Activated CD4-positive, alpha-beta T cell treated with anti-CD3 and anti-CD28 coated beads for 1 hour (primary cell): ENCODE measurements around the gene TRAK1.

Experiments
- DNase-seq: peaks from one replicate; pipeline ENCODE4 v3.0.0-alpha.2; 2020

TRAK1 gene

DNA sequence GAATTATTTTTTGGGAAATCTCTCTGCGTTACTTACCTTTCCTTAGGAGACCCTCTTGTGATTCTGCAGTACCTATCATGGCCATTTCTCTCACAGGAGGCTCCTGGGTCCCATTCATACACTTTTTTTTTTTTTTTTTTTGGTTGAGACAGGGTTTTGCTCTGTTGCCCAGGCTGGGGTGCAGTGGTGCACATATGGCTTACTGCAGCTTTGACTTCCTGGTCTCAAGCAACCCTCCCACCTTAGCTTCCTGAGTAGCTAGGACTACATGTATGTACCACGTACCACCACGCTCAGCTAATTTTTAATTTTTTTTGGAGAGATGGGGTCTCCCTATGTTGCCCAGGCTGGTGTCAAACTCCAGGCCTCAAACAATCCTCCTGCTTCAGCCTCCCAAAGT, 36.1 kb downstream of the TRAK1 start:
- DNase-seq = no peak

DNA sequence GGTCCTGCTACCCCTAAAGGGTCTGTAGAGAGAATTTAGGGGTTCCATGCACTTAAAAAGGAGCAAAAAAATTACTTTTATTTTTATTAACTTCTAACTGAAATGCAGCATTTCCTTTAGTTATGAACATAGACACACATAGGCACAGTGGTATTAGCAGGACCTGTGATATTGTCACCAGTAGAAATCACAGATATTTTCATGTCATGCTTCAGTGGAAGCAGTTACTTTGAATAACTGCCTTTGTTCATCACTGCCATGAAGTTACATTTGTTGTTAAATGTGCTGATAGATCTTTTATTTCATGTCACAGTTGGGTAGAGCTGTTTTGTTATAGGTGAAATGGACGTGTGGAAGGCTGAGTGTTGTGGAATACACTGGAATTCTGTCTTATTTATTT, 37.4 kb downstream of the TRAK1 start:
- DNase-seq = no peak

DNA sequence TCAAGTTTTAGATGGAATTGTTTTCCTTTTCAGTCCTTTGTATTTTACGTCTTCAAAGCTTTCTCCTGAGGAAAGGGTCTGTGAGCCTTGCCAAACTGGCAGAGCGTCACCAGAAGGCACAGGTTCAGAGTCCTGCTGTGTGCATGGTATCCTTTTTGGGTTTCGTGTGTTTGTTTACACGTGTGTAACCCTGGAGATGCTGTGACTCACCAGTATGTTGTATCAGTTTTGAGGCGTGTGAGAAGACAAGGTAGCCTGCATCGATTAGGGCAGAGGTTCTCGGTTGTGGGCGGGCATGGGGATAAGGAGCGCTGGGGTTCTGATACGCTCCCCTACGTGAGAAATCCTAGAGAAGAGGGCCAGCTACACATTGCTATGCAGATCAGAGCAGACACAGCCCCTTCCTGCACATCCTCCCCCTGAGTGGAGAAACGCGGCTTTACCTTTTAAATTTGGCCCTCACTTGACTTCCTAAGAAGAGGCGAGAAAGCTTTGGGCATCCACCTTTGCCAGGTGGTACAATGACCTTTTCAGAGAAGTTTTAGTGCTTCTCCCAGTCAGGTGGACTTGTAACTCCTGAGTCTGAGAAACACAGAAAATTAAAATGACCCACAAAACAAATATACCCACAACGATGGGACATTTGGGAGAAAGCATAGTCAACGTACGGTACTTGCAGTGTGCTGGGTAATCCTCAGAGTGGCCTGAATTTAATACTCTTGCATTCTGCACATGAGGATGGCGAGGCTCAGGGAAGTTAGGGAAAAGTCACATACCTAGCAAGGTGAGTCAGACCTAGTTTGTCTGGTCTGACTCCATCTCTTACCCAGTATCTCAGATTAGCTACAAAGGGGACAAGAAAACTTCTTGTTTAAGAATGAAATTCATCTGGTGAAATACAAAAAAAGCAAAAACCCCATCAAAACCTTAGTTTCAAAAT, 38.1 kb downstream of the TRAK1 start:
- no peak for DNase-seq

DNA sequence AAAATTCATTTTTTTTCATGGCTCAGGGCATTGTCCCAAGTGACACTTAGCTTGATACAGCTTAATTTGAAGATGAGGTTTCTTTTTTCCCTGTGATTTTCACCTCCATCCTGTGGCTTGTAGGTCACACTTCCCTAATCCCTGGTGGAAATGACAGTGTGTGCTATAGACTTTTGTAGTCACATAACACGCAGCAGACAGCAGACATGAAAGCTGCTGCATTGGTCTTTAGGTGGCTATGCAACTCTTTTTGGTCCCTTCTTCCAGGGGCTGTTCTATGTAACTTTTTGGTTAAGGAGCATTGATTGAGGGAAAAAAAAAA, 38.8 kb downstream of the TRAK1 start:
- no peak for DNase-seq

DNA sequence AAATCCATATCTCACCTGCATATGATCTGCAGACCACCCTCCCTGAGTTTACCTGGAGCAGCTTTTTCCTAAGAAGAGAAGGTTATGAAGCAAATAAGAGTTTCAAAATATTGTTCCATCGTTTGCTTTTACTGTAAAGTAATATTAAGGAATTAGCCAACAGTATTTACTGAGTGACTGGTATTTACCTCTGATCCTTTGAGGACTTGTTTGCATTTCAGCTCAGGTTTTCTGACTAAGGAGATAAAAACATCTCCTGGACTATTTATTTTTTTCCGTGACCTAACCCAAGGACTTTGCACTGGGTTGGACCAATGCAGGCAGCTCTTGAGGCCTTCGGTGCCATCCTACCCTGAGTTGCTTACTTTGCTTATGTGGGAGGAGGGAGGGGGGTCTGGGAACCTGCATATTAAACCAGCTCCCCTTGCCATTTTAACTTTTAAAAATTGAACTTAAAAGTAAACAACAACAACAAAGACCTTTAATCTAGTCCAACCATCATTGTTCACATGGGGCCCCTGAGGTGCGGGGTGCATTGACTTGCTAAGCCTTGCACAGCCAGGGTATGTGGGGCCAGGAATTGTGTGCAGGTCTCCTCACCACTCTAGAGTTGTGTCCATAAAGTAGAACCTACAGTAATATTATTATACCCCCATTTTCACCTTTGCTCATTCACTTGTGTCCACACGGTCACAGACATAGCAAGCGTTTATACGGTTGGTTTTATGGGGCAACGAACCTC, 39.3 kb downstream of the TRAK1 start:
- DNase-seq = no peak

DNA sequence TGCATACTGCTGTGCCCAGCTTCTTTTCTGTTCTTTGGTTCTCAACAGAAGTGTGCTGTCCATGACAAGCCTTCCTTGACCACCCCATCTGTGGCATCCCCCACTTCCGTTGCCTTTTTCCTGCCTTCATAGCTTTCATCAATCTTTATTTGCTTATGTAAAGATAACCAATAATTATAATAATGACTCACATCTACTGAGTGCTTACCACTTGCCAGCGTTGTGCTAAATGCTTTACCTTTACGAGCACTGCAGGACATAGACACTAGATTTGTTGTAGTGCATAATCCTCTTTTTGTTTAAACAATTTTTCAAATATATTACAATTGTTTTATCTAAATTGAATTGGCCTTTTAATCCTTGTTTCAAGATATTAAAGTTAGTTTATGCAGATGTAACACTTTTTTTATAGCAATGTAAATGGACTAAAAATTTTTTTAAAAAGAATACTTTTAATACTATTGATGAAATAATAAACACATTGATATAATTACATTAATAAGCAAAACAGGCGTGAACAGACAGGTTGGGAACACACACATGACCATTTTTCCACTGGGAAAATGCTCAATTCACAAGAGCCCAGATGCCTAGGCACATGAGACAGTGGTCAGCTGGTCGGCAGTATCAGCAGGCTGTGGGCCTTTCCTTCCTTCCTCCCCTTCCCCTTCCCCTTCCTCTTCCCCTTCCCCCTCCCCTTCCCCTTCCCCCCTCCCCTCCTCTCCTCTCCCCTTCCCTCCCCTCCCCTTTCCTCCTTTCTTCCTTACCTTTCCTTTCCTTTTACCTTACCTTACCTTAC, 42.5 kb downstream of the TRAK1 start:
- DNase-seq = no peak

DNA sequence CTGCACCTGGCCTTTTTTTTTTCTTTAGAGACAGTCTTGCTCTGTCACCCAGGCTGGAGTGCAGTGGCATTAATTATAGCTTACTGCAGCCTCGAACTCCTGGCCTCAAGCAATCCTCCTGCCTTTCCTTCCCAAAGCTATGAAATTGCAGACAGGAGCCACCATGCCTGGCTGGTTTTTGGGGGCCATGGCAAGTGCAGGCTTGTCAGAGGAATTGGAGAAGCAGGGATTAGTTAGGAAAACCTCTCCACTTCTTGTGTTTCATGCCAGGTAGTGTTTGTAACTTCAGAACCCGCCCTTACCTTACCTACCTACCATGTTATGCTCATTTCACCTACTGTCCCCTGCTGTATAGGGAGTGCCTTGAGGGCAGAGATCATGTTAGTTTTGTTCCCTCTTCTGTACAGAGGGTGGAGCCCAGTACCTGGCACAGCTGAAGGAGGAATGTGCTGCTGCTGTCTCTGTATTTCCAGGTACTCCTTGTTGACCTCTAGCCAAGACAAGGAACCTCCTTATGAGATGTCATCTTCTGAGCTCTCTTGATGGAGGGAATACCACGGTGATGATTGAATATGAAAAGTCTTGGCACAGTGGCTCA, 43.8 kb downstream of the TRAK1 start:
- no peak for DNase-seq

DNA sequence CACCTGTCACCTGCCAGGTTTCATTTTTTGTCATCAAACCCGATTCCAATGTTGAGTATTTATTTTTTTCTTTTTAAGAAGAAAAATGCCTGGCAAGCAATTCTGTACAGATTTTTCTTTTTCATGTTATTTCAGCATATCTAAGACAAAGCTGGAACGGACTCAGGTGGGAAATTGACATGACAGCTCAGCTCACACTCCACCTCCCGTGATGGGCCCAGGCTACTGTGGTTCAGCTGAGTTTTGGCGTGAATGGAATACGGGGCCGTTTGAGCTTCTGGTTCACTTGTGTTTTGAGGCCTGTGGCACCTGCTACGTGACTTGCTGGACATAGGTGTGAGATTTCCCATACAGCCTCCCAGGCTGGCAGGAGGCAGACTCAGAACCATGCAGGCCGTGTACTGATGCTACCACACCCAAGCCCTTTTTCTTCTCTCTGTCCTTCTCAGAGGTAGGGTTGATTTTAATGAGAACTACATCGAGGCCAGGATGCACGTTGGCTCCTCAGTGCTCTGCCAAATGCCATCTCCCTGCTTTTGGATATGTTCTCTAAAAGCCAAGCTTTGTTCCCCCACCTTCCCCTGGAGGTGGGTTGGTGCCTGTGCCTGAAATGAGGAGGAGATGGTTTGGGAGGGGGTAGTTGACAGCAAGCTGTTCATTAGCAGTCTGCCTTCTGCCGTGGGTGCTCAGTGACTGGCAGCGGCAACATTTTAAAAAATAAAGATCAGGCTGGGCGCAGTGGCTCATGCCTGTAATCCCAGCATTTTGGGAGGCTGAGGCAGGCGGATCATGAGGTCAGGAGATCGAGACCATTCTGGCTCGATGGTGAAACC, 48.7 kb downstream of the TRAK1 start:
- DNase-seq = no peak

DNA sequence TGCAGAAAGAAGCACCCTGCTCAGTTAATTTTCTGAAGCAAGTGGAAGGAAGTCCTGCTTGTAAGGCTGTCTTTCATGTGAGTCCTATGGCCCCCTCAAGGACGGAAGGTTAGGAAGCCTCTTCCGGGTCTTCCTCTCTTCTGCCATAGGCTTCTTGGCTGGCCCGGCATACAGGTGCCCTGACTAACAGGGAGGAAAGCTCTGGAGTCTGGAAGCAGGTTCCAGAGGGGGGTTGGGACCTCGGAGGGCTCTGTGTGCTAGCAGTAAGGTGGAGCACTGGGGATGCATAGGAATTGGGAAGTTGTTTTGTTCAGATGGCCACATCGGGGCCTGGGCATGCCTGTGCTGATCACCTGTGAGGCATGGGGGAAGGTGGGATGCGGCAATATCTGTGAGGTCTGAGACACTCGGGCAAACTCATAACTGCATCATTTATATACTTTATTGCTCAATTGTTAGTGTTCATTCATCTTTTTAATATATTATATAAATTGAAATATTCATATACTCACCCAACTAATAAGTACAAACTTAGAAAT, 49.6 kb downstream of the TRAK1 start:
- DNase-seq = no peak

DNA sequence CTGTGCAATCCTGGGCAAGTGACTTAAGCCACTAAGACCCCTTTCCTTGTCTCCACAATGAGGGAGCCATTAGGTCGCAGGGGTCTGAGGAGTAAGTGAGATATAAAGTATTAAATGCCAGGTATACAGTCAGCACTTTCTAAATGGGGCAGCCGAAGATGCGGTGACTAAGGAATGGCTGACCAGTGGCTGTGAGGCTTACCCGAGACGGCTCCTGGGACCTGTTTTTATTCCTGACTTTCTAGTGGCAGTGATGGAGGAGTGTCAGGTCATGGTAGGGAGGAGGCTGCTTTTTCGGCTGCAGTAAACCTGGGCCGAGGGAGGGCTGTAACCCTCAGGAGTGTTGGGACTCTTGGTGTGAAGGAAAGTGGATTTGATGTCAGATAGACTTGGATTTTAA, 52.3 kb downstream of the TRAK1 start:
- no peak for DNase-seq

DNA sequence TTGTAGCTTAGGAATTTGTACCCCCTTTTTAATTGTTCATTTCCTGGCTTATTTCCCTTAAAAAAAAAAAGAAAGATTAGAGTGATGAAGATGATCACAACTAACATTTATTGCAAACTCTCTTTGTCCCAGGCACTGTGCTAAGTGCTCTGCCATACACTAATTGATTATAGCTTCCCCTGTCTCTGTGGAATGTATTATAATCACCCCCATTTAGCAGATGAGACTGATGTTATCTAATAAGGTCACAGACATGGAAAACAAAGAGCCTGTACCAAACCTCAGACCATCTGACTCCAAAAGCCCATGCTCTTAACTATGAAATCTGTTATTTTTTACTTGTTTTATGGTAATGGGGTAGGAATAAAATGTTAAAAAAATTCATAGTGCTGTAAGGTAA, 53.1 kb downstream of the TRAK1 start:
- DNase-seq = no peak

DNA sequence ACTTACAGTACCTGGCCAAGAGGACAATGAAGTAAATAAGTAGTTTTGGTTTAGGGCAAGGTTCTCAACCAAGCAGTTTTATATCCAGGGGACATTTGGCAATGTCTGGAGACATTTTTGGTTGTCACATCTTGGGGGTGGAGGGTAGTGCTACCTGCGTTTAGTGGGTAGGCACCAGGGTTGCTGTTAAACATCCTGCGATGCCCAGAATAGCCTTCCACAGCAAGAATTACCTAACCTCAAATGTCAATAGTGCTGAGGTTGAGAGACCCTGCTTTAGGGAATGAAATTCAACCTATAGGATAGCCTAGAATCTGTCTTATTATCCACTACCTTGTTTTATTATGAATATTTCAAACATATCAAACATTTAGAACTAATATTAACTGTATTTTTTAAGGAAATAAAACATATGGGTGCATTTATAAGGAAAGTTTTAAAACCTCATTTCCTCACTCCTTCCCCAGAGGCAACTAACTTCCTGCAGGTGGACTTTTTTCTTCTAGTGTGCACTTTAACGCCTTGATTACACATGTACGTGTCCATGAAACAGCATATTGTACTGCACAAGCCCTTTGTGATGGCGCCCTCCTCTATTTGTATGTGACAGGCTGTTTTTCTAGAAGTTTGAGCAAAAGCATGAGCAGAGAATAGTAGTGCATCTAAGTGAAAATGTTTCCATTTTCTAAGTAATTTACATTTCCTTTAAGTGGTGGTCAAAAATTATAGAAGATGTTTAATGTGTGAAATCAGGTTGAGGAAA, 57.1 kb downstream of the TRAK1 start:
- no peak for DNase-seq

DNA sequence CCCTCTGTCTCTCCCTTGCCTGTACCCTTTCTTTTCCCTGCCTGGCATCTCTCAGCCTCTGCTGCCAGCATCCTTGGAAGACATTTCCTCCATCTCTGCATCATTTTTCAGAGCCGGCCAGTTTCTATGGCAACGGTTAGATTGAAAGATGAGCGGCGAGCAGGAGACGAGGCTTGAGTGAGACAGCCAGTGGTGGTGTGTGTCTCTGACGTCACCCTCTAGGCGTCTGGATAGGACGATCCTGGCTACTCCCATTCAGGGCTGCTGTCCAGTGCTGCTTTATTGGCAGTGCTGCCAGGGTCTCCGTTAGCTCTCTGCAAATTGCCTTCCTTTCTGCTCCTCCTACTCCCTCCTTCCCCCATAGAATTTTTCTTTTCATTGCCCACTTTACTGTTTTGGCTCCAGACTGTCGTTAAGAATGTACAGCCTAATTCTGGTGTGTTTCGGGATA, 57.9 kb downstream of the TRAK1 start:
- no peak for DNase-seq

DNA sequence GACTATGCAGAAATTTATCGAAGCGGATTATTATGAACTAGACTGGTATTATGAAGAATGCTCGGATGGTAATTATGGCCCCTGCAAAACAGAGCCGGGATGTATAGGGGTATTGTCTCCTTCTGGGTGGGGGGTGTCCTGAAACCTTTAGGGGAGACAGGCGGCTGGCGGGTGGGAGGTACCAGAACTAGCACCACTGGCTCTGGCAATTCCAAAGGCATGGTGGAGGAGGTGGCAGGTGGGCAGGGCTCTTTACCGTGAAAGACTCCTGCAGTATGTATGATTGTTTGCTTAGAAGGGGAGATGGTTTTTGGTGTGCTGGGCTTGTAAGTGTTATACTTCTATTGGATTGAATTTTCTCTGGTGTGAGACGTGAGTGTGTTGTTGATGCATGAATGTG, 58.4 kb downstream of the TRAK1 start:
- DNase-seq = no peak

DNA sequence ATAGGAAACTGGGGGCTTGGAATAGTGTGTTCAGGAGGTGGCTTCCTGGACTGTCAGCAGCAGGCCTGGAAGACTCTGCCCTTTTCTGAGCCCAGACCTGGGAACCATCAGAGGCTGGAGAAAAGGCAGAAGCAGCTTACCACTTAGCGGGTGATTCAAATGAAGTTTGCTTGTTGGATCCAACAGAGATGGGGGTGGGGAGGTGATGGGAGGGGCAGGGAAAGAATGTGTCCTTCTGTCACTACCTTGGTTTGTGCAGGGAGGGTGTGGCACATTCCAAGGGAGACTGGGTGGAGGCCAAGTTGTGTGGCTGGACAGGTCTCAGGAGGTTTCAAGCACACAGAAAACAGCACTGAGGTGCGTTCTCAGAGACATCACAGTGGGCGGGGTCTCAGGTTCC, 58.8 kb downstream of the TRAK1 start:
- no peak for DNase-seq

DNA sequence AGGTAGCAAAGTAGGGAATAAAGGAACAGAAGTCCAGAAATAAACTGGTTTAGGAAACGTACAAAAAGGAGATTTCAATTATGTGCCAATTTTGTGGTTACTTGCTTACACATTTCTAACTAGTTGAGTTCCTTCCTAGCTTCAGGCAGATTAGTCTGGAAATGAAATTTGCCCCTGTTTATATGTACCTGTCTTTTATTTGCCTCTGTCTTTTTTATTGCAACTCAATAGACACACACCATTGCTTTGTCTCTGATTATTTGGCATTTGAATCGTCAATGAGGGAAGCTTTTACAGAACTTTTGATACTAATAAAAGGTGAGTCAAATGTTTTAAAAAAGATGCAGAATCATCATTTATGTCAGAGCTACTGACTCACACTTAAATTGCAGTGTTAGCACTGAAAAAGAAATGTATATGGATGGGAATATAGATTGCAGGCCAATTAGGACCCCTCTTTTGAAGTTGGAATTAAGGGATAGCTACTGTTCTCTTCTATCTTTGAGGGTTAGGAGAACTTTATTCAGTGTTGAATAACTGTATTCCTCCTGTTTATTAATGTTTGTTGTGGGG, 60.5 kb downstream of the TRAK1 start:
- DNase-seq = no peak

DNA sequence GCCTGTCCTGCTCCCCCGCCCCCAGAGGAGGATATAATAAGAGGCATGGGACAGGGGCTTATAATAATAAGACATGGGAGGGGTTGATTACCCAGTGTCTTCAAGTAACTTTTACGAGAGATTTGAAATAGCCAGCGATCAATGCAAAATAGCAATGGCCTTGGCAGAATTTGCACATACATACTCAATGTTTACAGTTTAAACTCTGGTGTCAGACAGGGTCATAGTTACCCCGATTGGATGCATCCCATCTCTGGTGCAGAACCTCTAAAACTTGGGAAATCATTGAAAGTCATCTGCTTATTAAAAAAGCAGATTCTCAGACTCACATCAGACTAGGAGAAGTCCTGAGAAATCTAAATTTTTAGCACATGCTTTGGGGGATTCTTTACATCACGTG, 61.0 kb downstream of the TRAK1 start:
- DNase-seq = no peak

DNA sequence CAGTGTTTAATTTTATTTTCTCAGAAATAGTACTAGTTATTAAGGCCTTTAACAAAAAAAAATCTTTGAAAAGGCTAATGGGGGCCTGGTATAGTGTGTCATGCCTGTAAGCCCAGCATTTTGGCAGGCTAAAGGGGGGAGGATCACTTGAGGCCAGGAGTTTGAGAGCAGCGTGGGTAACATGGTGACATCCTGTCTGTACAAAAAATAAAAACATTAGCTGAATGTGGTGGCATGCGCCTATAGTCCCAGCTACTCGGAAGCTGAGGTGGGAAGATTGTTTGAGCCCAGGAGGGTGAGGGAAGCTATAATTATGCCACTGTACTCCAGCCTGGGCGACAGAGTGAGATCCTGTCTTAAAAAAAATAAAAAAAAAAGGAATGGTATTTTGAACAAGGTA, 61.9 kb downstream of the TRAK1 start:
- DNase-seq = no peak

DNA sequence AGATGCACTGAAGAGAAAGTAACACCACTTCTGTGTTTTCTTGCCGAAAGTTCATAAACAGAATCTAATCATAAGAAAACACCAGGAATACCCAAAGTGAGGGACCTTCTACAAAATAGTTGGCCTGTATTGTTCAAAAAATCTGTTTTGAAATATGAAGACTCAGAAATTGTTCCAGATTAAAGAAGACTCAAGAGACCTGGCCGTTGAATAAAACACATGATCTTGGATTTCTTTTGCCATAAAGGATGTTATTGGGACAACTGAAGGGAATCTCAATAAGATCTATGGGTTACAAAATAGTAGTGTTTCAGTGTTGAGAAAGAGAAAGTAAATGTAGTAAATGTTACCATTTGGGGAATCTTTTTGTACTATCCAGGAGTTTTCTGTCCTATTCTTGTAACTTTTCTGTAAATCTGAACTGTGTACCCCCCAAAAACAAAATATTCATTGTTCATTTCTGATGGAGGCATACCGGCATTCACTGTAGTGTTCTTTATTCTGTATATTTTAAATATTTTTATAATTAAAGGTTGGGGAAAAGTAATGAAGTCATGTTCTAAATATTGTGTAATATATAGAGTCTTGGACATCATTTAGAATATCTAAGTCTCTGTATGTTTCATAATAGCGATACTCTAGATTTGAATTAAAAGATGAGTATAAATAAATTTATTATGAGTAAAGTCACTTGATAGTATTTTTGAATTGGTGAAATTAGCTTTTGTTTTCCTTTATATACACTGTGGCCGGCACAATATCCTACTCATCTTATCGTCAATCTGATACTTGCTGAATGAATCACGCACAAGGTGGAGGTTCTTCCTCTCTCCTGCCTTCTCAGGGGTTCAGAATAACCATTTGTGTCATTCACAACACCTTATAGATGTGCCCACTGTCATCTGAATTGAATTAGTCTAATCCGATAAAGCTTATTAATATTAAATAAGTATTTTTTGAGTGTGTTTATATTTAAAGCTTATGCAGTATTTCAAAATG, 66.7 kb downstream of the TRAK1 start:
- DNase-seq = no peak
